Measurements from ENCODE around the gene ZNF407. TPM values are rescaled to one million over a fixed set of nuclear protein-coding genes. Genes with fewer than 3 reads are reported as not detected.

Gene ZNF407
- total RNA-seq, 2 donors from 2014 or later, result 13.4 to 14.1 TPM

- intact Hi-C loops (cut with DNase I), result no loop called here
- DNase-seq (ENCODE audit: low spot score), result no peak
These were observed 445.8 kb downstream of the ZNF407 start for GRCh38 chr18:75043478-75043877.

- DNase-seq (ENCODE audit: low spot score), result no peak
- intact Hi-C loops (cut with DNase I), result no loop called here
These were observed 446.6 kb downstream of the ZNF407 start for GRCh38 chr18:75044296-75044695.

- DNase-seq (ENCODE audit: low spot score), result no peak
- intact Hi-C loops (cut with DNase I), result no loop called here
These were observed 447.1 kb downstream of the ZNF407 start for GRCh38 chr18:75044791-75045190.

- intact Hi-C loops (cut with DNase I), result no loop called here
These were observed 447.6 kb downstream of the ZNF407 start for GRCh38 chr18:75045272-75045671.

GRCh38 chr18:75047240-75047961, 449.7 kb downstream of the ZNF407 start:
- intact Hi-C loops (cut with DNase I), result no loop called here
- no peak for DNase-seq (ENCODE audit: low spot score)

More at GRCh38 chr18:75045272-75045671, 447.6 kb downstream of the ZNF407 start:
- no peak for DNase-seq (ENCODE audit: low spot score)

GRCh38 chr18:75048776-75049454, 451.2 kb downstream of the ZNF407 start:
- intact Hi-C loops (cut with DNase I), result no loop called here
- no peak for DNase-seq (ENCODE audit: low spot score)

- intact Hi-C loops (cut with DNase I), result no loop called here
- no peak for DNase-seq (ENCODE audit: low spot score)
These were observed 451.8 kb downstream of the ZNF407 start for GRCh38 chr18:75049455-75049789.

- DNase-seq (ENCODE audit: low spot score), result no peak
- intact Hi-C loops (cut with DNase I), result no loop called here
These were observed 454.1 kb downstream of the ZNF407 start for GRCh38 chr18:75051757-75052156.

- intact Hi-C loops (cut with DNase I), result no loop called here
- DNase-seq (ENCODE audit: low spot score), result no peak
These were observed 454.8 kb downstream of the ZNF407 start for GRCh38 chr18:75052475-75052874.

GRCh38 chr18:75053028-75053629, 455.5 kb downstream of the ZNF407 start:
- intact Hi-C loops (cut with DNase I), result no loop called here

GRCh38 chr18:75054046-75054445, 456.4 kb downstream of the ZNF407 start:
- no peak for DNase-seq (ENCODE audit: low spot score)
- intact Hi-C loops (cut with DNase I), result no loop called here

More at GRCh38 chr18:75053028-75053629, 455.5 kb downstream of the ZNF407 start:
- DNase-seq (ENCODE audit: low spot score), result no peak

- DNase-seq (ENCODE audit: low spot score), result no peak
- intact Hi-C loops (cut with DNase I), result no loop called here
These were observed 456.9 kb downstream of the ZNF407 start for GRCh38 chr18:75054611-75055010.

GRCh38 chr18:75057169-75057960, 459.7 kb downstream of the ZNF407 start:
- intact Hi-C loops (cut with DNase I), result no loop called here
- DNase-seq (ENCODE audit: low spot score), result no peak

GRCh38 chr18:75060185-75060584, 462.5 kb downstream of the ZNF407 start:
- intact Hi-C loops (cut with DNase I), result no loop called here
- no peak for DNase-seq (ENCODE audit: low spot score)

- intact Hi-C loops (cut with DNase I), result no loop called here
- DNase-seq (ENCODE audit: low spot score), result no peak
These were observed 464.7 kb downstream of the ZNF407 start for GRCh38 chr18:75062297-75062886.

GRCh38 chr18:75063196-75063595, 465.5 kb downstream of the ZNF407 start:
- intact Hi-C loops (cut with DNase I), result no loop called here
- DNase-seq (ENCODE audit: low spot score), result no peak

GRCh38 chr18:75063615-75064512, 466.2 kb downstream of the ZNF407 start:
- DNase-seq (ENCODE audit: low spot score), result no peak
- intact Hi-C loops (cut with DNase I), result no loop called here

GRCh38 chr18:75064513-75064905, 466.8 kb downstream of the ZNF407 start:
- intact Hi-C loops (cut with DNase I), result no loop called here

More at GRCh38 chr18:75064513-75064905, 466.8 kb downstream of the ZNF407 start:
- DNase-seq (ENCODE audit: low spot score), result no peak

Measured in posterior vena cava (tissue), 2 donors.